Cardiac muscle cell (in vitro differentiated cells and primary cell): ENCODE measurements around the gene GPA33. TPM values are rescaled to one million over a fixed set of nuclear protein-coding genes. Genes with fewer than 3 reads are reported as not detected.

Experiments used
- DNase-seq, 2 donors: peaks; one replicate each; pipeline versions ENCODE4 v3.0.0 to v3.0.0-alpha.2; 2010 to 2017; ENCODE audit warnings: low read depth in 1 of 2, low spot score in 1 of 2
- H3K27ac ChIP-seq: fragments of 200-600 bp; sonication (generic); 2 replicates; pipeline ENCODE4 v1.5.1; 2016
- H3K27me3 ChIP-seq: fragments of 200-600 bp; sonication (generic); 2 replicates; pipeline ENCODE4 v1.6.0; 2016; ENCODE audit warnings: control low read depth
- H3K36me3 ChIP-seq: fragments of 200-600 bp; sonication (generic); 2 replicates; pipeline ENCODE4 v1.5.1; 2016; ENCODE audit warnings: control low read depth
- H3K4me1 ChIP-seq: fragments of 200-600 bp; sonication (generic); 2 replicates; pipeline ENCODE4 v1.8.1; 2017; ENCODE audit warnings: low read depth, mild to moderate bottlenecking, mixed run types
- H3K4me3 ChIP-seq: fragments of 200-600 bp; sonication (generic); 2 replicates; pipeline ENCODE4 v1.5.1; 2016; ENCODE audit warnings: mild to moderate bottlenecking
- H3K9me3 ChIP-seq: fragments of 200-600 bp; sonication (generic); 2 replicates; pipeline ENCODE4 v1.5.1; 2017; ENCODE audit warnings: low read depth, mild to moderate bottlenecking, control low read depth
- CTCF ChIP-seq: IDR thresholded peaks from 2 replicates; pipeline ENCODE4 v1.5.1; 2012; ENCODE audit warnings: low read depth, mild to moderate bottlenecking, low read length
- polyA plus RNA-seq: library from polyadenylated mRNA; unstranded; fragments of >200 nt; fragmentation: Nextera tagmentation; extraction: Ambion mirVana; gene quantifications from 2 replicates; pipeline ENCODE4 v1.2.1, GENCODE V29; 2016
- total RNA-seq: library from RNA; depleted of rRNA; stranded (reverse); fragments of >200 nt; gene quantifications from 2 replicates; pipeline ENCODE4 v1.2.3, GENCODE V29; 2016

The GPA33 gene
- total and polyA plus RNA-seq, 2 experiments from 2014 or later = 0.35 to 0.69 TPM

GRCh38 chr1:167013108-167013929 is 76.9 kb downstream of the GPA33 start:
- Histone ChIP-seq H3K4me3 (no peak overlapping the region), H3K9me3 (no peaks in the 10 kb centered on the region), H3K27me3 (no peaks in the 10 kb centered on the region), H3K4me1 (no peaks in the 10 kb centered on the region), H3K27ac (no peak overlapping the region), H3K36me3 (no peaks in the 10 kb centered on the region)
- TF ChIP-seq CTCF = no peak
- no peak for DNase-seq

GRCh38 chr1:167012570-167012969 is 77.6 kb downstream of the GPA33 start:
- H3K27ac ChIP-seq = no peak overlapping the region
- H3K27me3 ChIP-seq = no peaks in the 10 kb centered on the region
- H3K9me3 ChIP-seq = no peaks in the 10 kb centered on the region
- no peak for DNase-seq
- no peaks in the 10 kb centered on the region for H3K4me1 ChIP-seq
- no peak for TF ChIP-seq CTCF
- H3K36me3 ChIP-seq = no peaks in the 10 kb centered on the region
- H3K4me3 ChIP-seq = no peak overlapping the region

GRCh38 chr1:167011560-167012191 is 78.5 kb downstream of the GPA33 start:
- no peaks in the 10 kb centered on the region for H3K9me3 ChIP-seq
- no peaks in the 10 kb centered on the region for H3K36me3 ChIP-seq
- no peak for TF ChIP-seq CTCF
- H3K4me3 ChIP-seq = no peak overlapping the region
- no peaks in the 10 kb centered on the region for H3K27me3 ChIP-seq
- H3K4me1 ChIP-seq = no peaks in the 10 kb centered on the region
- H3K27ac ChIP-seq = no peak overlapping the region
- DNase-seq = no peak

- H3K27me3 ChIP-seq = no peaks in the 10 kb centered on the region
- no peak overlapping the region for H3K4me3 ChIP-seq
- no peaks in the 10 kb centered on the region for H3K4me1 ChIP-seq
- H3K27ac ChIP-seq = no peak overlapping the region
- no peaks in the 10 kb centered on the region for H3K36me3 ChIP-seq
- TF ChIP-seq CTCF = no peak
- no peak for DNase-seq
- no peaks in the 10 kb centered on the region for H3K9me3 ChIP-seq
Observed at GRCh38 chr1:167003711-167004110, 86.5 kb downstream of the GPA33 start.

Other genes starting within 250 kb of the GPA33 start
- gene TADA1, start 214.1 kb downstream of the GPA33 start, total RNA-seq = 11.6 and 18.3 TPM in 2 replicates
- gene TADA1, start 214.1 kb downstream of the GPA33 start, polyA plus RNA-seq = 15.9 and 32.3 TPM in 2 replicates
- 10.6 and 12.3 TPM in 2 replicates for gene ILDR2, start 114.8 kb downstream of the GPA33 start, total RNA-seq
- gene ILDR2, start 114.8 kb downstream of the GPA33 start, polyA plus RNA-seq = 3.3 and 5.0 TPM in 2 replicates
- gene MAEL, start 101.1 kb downstream of the GPA33 start, total RNA-seq = 0.11 and 0.63 TPM in 2 replicates
- gene MAEL, start 101.1 kb downstream of the GPA33 start, polyA plus RNA-seq = 0.79 and 2.5 TPM in 2 replicates
- 40.3 and 52.1 TPM in 2 replicates for gene STYXL2, start 3.7 kb upstream of the GPA33 start, total RNA-seq
- gene STYXL2, start 3.7 kb upstream of the GPA33 start, polyA plus RNA-seq = 43.0 and 55.3 TPM in 2 replicates
- 6.4 and 21.9 TPM in 2 replicates for gene POU2F1, start 130.5 kb upstream of the GPA33 start, total RNA-seq
- 9.2 and 25.6 TPM in 2 replicates for gene POU2F1, start 130.5 kb upstream of the GPA33 start, polyA plus RNA-seq